HG03064 (cell line): ENCODE measurements around the gene NCBP2L.

Experiments
- ATAC-seq: cut with Tn5 transposase; IDR thresholded peaks from one replicate; pipeline ENCODE4 v1.9.1; 2021; ENCODE audit warnings: low read depth; ENCODE audit not compliant: unreplicated experiment

NCBP2L gene

GRCh38 chrX:107777536-107777832 is at the start of gene NCBP2L:
TSS of gene NCBP2L (plus strand) at chrX:107777733. CDS start at chrX:107794221, 16,488 bp downstream.
- ATAC-seq: no peak

- no peak for ATAC-seq
Measured at GRCh38 chrX:107728371-107729099, 49.0 kb upstream of the NCBP2L start.

- ATAC-seq: peak; percentile 63
Measured at GRCh38 chrX:107729558-107730297, 47.8 kb upstream of the NCBP2L start.

- no peak for ATAC-seq
Measured at GRCh38 chrX:107730298-107730655, 47.3 kb upstream of the NCBP2L start.

- no peak for ATAC-seq
Measured at GRCh38 chrX:107730991-107731766, 46.4 kb upstream of the NCBP2L start.

- no peak for ATAC-seq
Measured at GRCh38 chrX:107731831-107732502, 45.6 kb upstream of the NCBP2L start.

GRCh38 chrX:107733686-107734085 is 43.8 kb upstream of the NCBP2L start:
- no peak for ATAC-seq

GRCh38 chrX:107734646-107735045 is 42.9 kb upstream of the NCBP2L start:
- no peak for ATAC-seq

- ATAC-seq: no peak
Measured at GRCh38 chrX:107736781-107737531, 40.6 kb upstream of the NCBP2L start.

- no peak for ATAC-seq
Measured at GRCh38 chrX:107738272-107738671, 39.3 kb upstream of the NCBP2L start.

- no peak for ATAC-seq
Measured at GRCh38 chrX:107738768-107739167, 38.8 kb upstream of the NCBP2L start.

GRCh38 chrX:107739541-107739940 is 38.0 kb upstream of the NCBP2L start:
- no peak for ATAC-seq

GRCh38 chrX:107741404-107741790 is 36.1 kb upstream of the NCBP2L start:
- peak; percentile 31 for ATAC-seq

GRCh38 chrX:107742700-107743191 is 34.8 kb upstream of the NCBP2L start:
- no peak for ATAC-seq

GRCh38 chrX:107743995-107744394 is 33.5 kb upstream of the NCBP2L start:
- ATAC-seq: no peak

GRCh38 chrX:107744868-107745267 is 32.7 kb upstream of the NCBP2L start:
- no peak for ATAC-seq

GRCh38 chrX:107747596-107748161 is 29.9 kb upstream of the NCBP2L start:
- ATAC-seq: no peak

- ATAC-seq: no peak
Measured at GRCh38 chrX:107748506-107748905, 29.0 kb upstream of the NCBP2L start.

GRCh38 chrX:107750263-107750662 is 27.3 kb upstream of the NCBP2L start:
- no peak for ATAC-seq
